ENCODE results near the gene EPB41L4A. TPM values are rescaled to one million over a fixed set of nuclear protein-coding genes. Genes with fewer than 3 reads are reported as not detected.

Gene EPB41L4A
- total and polyA plus RNA-seq, 8 donors = 4.4 to 77.6 (median 12.1) TPM

- no peak for TF ChIP-seq EP300 (IDR thresholded peaks at IDR 0.05)
- TF ChIP-seq POLR2AphosphoS5 (IDR thresholded peaks at IDR 0.05) = no peak
- TF ChIP-seq CTCF (IDR thresholded peaks at IDR 0.05) = no peak
- no peak for TF ChIP-seq POLR2A (IDR thresholded peaks at IDR 0.05)
- H3K36me3 ChIP-seq = no peaks in the 10 kb centered on the region
- no peak for DNase-seq
- no peak overlapping the region for H3K4me3 ChIP-seq
- 60 to 72% (median 60%) methylated on average over 4 of the region's 4 CpGs for WGBS, 5 donors
- no peaks in the 10 kb centered on the region for H3K4me1 ChIP-seq
- H3K9me3 ChIP-seq = no peaks in the 10 kb centered on the region
- no peak overlapping the region for H3K27ac ChIP-seq
- intact Hi-C loops (cut with DNase I; ENCODE audit: low total_unique reads) = no loop called here
- no peaks in the 10 kb centered on the region for H3K27me3 ChIP-seq
Observed at GRCh38 chr5:112276991-112277390, 142.1 kb downstream of the EPB41L4A start.

GRCh38 chr5:112275671-112276070 lies 143.4 kb downstream of the EPB41L4A start:
- Histone ChIP-seq H3K27me3 (no peaks in the 10 kb centered on the region), H3K9me3 (no peaks in the 10 kb centered on the region), H3K4me1 (no peaks in the 10 kb centered on the region), H3K27ac (no peak overlapping the region), H3K4me3 (no peak overlapping the region), H3K36me3 (no peaks in the 10 kb centered on the region)
- WGBS, 5 donors = 90 to 96% (median 93%) methylated on average over 1 of the region's 1 CpG
- intact Hi-C loops (cut with DNase I; ENCODE audit: low total_unique reads) = no loop called here
- no peak for DNase-seq
- no peak for TF ChIP-seq CTCF (IDR thresholded peaks at IDR 0.05)
- TF ChIP-seq EP300 (IDR thresholded peaks at IDR 0.05) = no peak
- TF ChIP-seq POLR2A (IDR thresholded peaks at IDR 0.05) = no peak
- no peak for TF ChIP-seq POLR2AphosphoS5 (IDR thresholded peaks at IDR 0.05)

GRCh38 chr5:112270299-112271293 lies 148.5 kb downstream of the EPB41L4A start:
- Histone ChIP-seq H3K36me3 (peaks cover 0 to 6% (median 2%) of the 10 kb centered on the region in 4 donors), H3K4me1 (no peaks in the 10 kb centered on the region), H3K4me3 (no peak overlapping the region), H3K27ac (no peak overlapping the region), H3K9me3 (no peaks in the 10 kb centered on the region), H3K27me3 (no peaks in the 10 kb centered on the region)
- intact Hi-C loops (cut with DNase I; ENCODE audit: low total_unique reads) = no loop called here
- TF ChIP-seq CTCF (IDR thresholded peaks at IDR 0.05) (no peak), POLR2A (IDR thresholded peaks at IDR 0.05) (no peak), POLR2AphosphoS5 (IDR thresholded peaks at IDR 0.05) (no peak), EP300 (IDR thresholded peaks at IDR 0.05) (no peak)
- no peak for DNase-seq
- WGBS, 5 donors = 74 to 81% (median 77%) methylated on average over 4 of the region's 4 CpGs

- no peak overlapping the region for H3K27ac ChIP-seq
- H3K36me3 ChIP-seq = peaks cover 0 to 10% (median 7%) of the 10 kb centered on the region in 4 donors
- TF ChIP-seq POLR2A (IDR thresholded peaks at IDR 0.05) (no peak), POLR2AphosphoS5 (IDR thresholded peaks at IDR 0.05) (no peak), CTCF (IDR thresholded peaks at IDR 0.05) (no peak), EP300 (IDR thresholded peaks at IDR 0.05) (no peak)
- H3K27me3 ChIP-seq = no peaks in the 10 kb centered on the region
- H3K9me3 ChIP-seq = no peaks in the 10 kb centered on the region
- H3K4me1 ChIP-seq = no peaks in the 10 kb centered on the region
- DNase-seq = no peak
- WGBS, 5 donors = 77 to 88% (median 85%) methylated on average over 4 of the region's 4 CpGs
- no peak overlapping the region for H3K4me3 ChIP-seq
- intact Hi-C loops (cut with DNase I; ENCODE audit: low total_unique reads) = no loop called here
Observed at GRCh38 chr5:112267231-112267630, 151.8 kb downstream of the EPB41L4A start.

Data from stomach (tissue), 9 donors.